ENCODE results near the gene DNAJB2.
"Not testable (repeated sequence)": the region's sequence is repeated elsewhere in the genome, so short reads cannot be mapped to it uniquely, and the experiment has no call there.

The DNAJB2 gene

DNA sequence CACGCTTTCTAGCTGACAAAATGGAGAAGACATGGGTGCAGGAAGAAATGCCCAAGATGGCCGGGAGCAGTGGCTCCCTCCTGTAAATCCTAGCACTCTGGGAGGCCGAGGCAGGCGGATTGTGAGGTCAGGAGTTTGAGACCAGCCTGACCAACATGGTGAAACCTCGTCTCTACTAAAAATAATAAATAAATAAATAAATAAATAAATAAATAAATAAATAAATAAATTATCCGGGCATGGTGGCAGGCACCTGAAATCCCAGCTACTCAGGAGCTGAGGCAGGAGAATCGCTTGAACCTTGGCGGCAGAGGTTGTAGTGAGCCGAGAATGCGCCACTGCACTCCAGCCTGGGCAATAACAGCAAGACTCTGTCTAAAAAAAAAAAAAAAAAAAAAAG lies 20.2 kb upstream of the DNAJB2 start:
- DNase-seq: not testable (repeated sequence)

DNA sequence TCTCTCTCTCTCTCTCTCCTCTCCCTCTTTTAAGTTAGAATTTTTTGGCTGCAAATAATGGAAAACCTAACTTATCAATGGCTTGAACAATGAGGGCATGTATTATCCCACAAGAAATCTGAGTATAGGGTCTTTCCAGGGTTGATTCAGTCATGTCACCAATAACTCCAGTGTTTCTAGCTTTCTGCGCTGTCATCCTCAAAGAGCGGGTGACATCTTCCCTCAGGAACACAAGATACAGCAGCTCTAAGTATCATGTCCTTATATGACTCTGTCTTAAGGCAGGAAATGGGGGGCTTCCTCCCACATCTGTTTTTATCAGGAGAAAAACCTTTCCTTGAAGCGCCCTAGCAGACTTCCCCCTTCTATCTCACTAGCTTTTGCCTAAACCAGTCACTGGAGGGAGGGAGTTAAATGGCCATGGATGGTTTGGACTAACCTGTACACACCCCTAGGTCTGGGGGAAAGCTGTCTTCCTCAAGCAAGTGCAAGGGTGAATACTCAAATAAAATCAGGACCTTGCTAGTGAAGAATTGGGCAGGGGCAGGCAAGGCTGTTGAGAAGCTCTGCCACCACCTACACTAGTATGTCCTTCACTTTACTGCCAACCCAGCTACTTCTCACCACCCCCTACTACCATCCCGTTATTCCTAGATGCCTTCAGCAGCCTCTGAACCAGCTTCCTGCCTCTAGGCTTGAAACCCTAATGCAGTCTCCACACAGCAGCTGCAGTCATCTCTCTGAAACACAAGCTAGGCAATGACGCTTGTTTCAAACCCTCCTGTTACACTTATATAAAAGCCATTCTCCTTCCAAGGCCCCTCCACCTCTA lies 17.9 kb upstream of the DNAJB2 start:
- no peak for DNase-seq

DNA sequence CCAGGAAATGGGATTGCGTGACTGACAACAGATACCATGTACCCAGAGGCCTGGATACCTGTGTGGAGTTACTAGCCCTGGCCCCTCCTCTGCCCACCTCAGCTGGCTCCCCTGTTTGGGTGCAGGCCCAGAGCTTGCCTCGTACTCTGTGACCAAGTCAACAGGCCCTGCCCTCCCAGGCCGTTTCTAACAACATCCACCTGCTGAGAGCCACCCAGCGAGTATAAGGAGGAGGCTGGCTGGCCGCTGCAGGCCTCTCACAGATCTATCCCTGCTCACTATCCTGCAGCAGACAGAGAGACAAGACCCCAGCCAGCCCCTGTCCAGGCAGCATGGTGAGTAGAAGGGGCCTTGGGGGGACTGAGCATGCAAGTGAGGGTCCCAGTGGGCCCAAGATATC lies 12.9 kb upstream of the DNAJB2 start:
- no peak for DNase-seq

DNA sequence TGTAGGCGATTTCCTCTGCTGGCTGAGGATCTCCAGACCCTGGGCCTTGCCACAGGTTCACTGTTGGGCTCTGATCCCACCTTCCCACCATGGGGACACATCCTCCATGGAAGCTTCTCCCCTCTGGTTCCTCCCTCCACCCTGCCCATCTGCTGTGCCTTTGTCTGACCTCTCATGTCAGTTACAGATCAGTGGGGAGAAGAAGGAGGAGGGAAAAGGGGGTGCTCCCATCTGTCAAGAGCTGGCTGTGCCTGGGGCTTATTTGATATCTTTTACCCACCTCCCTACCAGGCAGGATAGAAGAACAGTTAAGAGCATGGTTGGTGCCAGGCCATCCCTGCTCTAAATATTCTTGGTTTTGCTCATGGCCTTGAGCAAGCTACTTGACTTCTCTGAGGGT lies 12.3 kb upstream of the DNAJB2 start:
- DNase-seq: no peak

DNA sequence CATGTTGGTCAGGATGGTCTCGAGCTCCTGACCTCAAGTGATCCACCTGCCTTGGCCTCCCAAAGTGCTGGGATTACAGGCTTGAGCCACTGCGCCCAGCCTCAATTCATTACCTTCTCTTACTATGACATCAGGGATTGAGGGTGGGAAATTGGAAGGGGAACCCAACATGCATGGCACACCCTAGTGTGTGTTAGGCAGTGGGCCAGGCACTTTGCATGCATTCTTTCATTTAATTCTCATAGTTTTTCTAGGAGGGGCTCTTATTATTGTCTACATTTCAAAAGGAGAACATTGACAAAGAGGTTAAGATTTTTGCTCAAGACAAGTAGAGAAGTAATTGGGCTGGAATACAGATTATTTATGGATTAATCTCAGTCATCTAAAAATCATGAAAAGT lies 10.9 kb upstream of the DNAJB2 start:
- DNase-seq: no peak

DNA sequence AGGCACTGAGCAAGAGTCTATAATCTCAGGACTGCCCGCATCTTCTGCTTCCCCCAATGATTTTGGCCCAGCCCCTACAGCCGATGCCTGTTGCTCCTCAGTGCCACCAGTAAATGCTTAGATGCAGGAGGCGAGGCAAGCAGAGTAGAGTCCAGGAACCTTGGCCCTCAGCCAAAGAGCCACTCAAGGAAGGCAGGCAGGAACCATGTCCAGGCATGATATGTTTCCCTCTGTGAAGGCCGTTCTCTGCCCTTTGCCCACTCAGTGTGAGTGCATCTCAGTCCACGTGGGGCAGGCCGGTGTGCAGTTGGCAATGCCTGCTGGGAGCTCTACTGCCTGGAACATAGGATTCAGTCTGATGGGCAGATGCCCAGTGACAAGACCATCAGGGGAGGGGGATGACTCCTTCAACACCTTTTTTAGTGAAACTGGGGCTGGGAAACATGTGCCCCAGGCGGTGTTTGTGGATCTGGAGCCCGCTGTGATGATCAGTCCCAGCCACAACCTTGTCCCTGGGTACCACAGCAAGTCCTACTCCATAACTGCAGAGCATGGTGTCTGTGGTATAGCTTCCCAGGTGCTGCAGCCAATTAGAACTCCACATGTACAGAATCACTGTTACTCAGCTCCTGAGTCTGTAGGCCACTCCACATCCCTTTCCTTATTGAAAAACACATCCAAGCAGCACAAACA lies 9.7 kb upstream of the DNAJB2 start:
- no peak for DNase-seq

DNA sequence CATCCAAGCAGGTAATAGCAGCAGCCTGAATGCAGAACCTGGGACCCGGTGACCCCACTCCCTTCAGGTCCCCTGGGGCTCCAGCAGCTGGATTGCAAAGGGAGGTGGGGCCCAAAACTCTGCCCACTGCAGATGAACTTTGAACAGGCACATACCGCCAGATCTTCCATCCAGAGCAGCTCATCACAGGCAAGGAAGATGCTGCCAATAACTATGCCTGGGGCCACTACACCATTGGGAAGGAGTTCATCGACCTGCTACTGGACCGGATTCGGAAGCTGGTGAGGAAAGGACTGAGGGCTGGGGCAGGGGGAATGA lies 9.2 kb upstream of the DNAJB2 start:
- DNase-seq: no peak

DNA sequence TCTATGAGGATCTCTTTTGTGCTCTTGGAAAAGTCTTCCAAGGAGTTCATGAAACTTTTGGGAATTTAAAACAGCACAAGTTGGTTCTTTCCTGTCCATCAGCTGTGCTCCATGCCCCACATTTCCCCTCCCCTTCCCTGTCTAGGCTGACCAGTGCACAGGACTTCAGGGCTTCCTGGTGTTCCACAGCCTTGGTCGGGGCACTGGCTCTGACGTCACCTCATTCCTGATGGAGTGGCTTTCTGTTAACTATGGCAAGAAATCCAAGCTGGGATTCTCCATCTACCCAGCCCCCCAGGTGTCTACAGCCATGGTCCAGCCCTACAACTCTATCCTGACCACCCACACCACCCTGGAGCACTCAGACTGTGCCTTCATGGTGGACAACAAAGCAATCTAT lies 8.1 kb upstream of the DNAJB2 start:
- DNase-seq: no peak

DNA sequence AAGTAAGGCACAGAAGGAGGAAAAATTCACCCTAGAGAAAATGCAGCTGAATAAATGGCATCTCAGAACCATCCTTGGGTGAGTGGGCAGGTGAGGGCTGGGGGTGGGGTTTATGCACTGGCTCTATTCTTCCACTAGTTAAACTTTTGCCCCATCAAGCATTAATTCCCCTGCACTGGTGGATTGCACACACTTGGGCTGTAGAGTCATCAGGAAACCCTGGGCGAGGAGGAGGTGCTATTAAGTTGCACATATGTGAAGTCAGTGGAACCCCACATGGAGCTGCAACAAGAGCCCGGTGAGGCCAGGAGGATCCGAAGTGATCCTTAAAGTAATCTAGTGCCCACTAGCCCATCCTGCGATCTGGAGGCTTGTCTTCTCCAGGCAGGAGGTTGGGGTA lies 6.8 kb upstream of the DNAJB2 start:
- peak in 3 of 4 experiments; percentile 38 to 54 (median 46) for DNase-seq

DNA sequence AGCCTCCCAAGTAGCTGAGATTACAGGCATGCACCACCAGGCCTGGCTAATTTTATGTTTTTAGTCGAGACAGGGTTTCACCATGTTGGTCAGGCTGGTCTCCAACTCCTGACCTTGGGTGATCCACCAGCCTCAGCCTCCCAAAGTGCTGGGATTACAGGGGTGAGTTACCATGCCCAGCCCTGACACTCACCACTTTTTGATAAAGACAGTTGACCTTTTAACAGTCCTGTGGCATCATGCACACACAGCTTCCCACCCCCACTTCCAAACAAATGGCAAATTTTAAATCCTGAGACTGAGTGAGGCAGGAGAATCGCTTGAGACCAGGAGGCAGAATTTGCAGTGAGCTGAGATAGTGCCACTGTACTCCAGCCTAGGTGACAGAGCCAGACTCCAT lies 6.2 kb upstream of the DNAJB2 start:
- DNase-seq: peak; percentile 40 to 64 (median 48)

DNA sequence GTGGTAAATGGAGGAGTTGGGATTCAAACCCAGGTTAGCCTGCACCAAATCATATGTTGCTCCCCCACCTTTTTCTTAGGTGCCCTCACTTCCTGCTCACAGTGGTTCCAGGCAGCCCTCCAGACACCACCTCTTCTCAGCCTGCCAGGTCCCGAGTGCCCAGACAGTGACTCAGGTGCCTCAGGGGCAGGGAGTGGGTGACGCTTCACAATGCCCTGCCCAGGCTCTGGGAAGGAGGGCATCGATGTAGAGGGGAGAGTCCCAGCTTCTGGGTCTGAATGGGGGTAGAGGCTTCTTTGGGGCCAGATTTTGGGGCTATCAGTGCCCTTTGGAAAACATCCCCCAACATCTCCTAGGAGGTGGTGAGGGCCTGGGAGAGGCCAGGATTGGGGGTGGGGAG lies 5.2 kb upstream of the DNAJB2 start:
- DNase-seq: no peak

DNA sequence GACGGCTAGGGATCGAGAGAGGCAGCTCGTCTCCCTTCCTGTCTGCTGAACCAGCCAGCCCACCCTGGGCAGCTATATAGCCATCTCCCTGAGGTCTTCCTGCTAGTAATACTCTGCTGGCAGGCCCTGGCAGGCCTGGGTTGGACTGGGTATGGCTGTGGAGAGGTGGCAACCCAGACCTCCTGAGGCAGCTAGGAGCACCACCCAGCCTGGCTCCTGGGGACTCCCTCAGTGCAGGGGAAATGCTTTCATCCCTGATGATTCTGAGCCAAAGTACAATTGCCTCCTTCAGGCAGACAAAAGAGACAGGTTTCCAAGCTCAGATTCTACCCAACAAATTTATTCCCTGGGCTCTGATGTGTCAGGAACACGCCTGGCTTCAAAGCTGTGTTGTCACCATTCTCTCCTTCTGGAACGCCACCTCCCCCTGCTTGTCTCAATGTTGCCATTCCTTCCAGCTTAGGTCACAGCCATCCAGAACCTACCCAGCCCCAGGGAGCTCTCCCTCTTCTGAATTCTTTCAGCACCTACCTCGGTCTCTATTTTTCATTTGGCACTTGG lies 4.7 kb upstream of the DNAJB2 start:
- no peak for DNase-seq

DNA sequence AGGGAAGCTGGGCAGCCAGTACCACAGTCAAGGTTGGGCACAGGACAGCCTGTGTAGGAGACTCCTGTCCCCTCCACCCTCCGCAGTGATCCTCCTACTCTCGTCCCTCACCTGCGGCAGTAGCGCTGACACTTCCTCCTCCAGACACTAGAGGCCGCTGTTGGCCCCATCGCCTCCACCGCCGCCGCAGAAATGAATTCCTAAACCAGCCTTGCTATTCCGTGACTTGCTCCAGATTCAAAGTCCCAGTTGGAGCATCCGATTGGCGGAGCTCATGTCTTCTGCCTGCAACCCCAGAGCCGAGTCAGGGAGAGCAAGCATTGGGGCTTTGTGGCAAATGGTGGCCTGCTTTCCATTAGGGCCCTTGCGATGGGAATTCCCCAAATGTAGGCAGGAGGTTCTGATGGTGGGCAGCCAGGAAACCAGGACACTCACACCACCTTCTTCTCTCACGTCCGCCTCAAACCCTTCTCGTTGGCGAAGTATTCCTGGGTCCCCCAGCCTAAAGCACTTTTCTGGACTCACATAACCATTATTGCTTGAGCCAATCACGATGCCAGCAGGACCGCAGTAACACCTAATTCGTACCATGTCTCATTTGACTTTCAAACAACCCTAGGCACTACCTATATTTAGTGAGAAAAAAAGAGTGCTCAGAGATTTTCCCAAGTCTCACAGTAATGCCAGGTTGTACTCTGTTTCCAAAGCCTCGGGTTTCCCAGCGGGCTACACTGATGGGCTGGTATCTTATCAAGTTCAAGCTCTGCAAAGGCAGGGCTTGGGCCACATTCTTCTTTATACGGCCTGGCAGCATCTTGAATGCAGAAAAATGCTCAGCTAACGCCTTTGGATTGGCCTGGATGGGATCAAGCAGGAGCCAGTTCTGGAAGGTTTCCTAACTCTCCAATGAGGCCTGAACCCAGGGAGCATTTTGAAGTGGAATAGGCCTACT lies 1.2 kb upstream of the DNAJB2 start:
- peak; percentile 74 to 83 (median 82) for DNase-seq

DNA sequence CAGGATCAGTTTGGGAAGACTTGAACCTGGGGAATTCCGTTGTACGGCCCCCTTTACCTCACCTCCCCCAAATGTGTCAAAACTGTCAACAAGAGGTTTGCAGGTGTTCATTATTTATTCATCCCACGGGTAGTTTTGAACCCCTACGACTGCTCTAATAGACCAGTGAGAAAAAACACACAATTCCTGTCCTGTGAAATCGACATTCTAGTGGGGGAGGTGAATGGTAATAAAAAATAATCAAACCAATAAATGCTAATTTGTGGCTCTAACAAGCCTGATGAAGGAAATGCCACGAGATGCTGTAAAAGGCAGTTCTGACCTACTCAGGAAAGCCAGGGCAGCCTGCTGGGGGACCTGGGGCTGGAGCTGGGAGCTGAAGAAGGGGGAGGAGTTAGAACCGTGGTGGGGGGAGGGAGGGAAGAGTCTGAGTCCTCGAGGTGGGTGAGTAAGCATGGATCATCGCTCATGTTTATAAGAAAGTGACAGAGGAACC lies 463 bp upstream of the DNAJB2 start:
- DNase-seq: no peak

DNA sequence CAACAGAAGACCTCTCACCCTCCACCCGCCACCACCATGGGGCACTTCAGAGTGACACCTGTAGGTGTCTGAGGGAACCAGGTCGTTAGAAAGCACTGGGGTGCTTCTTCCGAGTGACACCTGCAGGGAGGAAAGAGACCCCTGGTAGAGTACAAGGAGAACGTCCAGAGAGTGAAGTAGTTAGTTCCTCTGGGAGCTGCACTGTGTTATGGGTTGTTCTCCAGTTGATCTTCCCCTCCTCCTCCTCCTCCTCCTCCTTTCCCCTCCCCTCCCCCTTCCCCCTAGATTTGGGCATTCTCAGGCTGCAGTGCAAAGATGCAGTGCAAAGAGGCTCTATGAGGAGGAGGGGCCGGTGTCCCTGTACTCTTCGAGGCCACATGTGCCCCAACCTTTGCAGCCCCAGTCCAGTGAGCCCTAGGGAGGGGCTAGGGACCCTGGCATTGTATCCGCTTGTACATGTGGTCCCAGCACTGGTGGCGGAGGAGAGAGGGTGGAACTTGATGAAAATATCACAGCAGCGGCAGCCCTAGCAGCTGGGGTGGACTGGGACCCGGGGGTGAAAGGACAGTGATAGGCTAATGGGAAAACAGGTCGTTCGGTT lies 850 bp downstream of the DNAJB2 start:
- DNase-seq: no peak

DNA sequence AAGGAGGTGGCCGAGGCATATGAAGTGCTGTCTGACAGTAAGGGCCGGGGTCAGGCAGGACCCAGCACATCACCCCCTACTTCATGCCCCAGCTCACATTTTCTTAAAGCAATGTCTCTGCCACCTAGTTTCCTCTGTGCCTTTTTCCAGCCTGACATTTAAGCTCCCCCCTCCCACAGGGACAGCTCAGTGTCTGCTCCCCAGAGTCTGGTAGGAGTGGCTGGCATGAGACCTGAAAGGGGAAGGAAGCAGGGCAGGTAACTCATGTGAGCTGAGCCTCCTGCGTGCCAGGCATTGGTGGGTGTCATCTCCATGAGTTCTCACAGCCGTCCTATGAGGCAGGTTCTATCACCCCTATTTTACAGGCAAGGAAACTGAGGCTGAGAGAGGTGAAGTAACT lies 1.5 kb downstream of the DNAJB2 start:
- DNase-seq: peak in 1 of 4 experiments; percentile 28

DNA sequence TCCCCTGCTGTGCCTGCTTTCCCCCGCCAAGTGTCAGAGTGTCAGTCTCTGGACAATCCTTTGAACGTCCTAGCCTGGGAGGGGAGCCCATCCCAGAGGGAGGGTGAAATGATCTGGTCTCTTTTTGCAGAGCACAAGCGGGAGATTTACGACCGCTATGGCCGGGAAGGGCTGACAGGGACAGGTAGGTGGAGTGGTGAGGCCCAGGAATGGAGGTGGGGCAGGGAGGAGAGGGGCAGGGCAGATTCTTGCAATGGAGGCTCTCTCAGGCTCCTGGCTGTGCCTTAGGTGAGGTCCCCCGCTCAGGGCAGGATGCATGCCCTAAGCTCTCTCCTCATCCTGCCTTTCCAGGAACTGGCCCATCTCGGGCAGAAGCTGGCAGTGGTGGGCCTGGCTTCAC lies 2.4 kb downstream of the DNAJB2 start:
- no peak for DNase-seq

DNA sequence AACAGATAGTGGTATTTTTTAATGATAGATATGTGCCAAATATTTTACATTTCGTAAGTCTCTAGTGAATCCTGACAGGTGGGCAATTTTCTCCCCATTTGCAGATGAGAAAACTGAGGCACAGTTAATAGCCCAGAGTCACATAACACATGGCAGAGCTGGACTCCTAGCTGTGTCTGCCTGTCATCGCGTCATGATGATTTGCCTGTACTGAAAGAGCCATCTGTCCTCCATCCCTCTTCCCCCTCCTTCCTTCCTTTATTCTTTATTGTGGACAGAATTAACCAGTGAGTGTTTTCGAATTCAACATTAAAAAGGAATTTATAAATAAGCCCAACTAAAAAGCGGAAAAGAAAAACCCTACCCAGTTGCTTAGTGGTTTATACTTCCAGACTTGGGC lies 3.2 kb downstream of the DNAJB2 start:
- DNase-seq: no peak

DNA sequence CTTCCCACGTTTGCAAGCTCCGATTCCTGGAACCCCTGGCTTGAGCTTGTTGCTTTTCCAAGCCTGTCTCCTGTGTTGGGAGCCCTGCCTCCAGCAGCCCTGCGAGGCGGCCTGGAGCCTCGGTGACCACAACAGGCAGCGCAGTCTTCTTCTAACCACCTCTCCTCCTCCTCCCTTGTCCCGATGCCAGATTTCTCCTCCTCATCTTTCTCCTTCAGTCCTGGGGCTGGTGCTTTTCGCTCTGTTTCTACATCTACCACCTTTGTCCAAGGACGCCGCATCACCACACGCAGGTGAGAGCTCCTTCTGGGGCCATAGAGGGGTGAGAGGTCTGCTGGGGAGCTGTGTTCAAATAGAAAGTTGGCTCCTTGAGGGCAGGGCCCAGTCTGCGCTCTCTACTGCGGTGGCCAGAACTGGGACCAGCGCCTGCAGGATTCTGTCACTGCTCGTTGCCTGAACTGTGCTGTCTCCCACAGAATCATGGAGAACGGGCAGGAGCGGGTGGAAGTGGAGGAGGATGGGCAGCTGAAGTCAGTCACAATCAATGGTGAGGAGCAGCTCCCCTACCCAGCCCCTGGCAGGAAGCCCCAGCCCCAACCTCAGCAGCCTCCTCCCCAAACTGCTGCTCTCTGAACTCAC lies 3.9 kb downstream of the DNAJB2 start:
- DNase-seq: no peak

DNA sequence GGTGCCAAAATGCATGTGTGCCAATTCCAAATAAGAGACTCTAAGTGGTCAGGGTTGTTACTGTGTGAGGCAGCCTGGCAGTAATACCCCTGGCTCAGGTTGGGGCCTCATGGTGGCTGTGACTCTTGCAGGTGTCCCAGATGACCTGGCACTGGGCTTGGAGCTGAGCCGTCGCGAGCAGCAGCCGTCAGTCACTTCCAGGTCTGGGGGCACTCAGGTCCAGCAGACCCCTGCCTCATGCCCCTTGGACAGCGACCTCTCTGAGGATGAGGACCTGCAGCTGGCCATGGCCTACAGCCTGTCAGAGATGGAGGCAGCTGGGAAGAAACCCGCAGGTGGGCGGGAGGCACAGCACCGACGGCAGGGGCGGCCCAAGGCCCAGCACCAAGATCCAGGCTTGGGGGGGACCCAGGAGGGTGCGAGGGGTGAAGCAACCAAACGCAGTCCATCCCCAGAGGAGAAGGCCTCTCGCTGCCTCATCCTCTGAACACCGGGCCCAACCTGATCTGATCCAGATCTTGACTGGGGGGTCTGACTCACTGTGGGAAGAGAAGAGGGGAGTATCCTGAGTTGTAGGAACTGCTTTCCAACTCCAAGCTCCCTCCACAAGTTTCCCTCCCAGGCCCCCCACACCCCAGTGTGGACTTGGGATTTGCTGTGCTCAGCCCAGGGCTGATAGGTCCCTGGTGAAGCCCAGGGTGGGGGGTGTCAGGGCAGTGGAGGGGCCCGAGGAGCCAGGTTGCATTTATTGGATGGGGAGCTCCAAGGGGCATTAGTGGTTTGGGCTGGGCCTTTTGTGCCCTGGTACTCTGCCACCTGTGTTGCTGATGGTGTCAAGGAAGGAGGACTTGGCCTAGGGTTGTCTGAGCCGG lies 5.6 kb downstream of the DNAJB2 start:
- no peak for DNase-seq

DNA sequence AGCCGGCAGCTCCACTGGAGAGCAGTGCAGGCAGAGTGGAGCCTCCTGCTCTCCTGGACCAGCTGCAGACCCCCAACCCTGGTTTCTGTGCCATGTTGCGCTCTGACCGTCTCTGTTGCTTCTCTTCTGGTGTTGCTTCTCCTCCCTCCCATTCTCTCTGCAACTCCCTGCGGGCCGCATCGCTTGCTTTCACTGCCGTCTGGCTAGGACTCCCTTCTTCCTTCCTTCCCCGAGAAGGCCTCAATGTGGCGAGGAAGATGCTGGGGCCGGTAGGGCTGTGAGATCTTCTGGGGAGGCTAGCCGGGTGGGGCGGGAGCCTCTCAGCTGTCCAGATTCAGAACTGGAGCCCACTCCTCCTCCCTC lies 6.2 kb downstream of the DNAJB2 start:
- DNase-seq: no peak
